HepG2 (cell line): Measurements from ENCODE around the gene PLCL1. TPM values are rescaled to one million over a fixed set of nuclear protein-coding genes. Genes with fewer than 3 reads are reported as not detected.

Source experiments
- ATAC-seq: fragments of 200-7000 bp; cut with Tn5 transposase; 3 replicates; pipeline ENCODE4 v1.9.1; 2020; ENCODE audit warnings: mild to moderate bottlenecking, moderate library complexity
- BruUV-seq: library from RNA; stranded (reverse); fragments of 400-500 nt; replicated peaks from 2 replicates; lab custom pipeline; 2021; lab: Mats Ljungman, UMichigan
- CTCF ChIA-PET: fragments of 300-600 bp; formaldehyde crosslinking; extraction: SDS; loops from one replicate; lab custom pipeline; 2021; ENCODE audit warnings: low total read pairs, inconsistent platforms, low intra/inter-chr PET ratio; lab: Yijun Ruan, JAX
- POLR2A ChIA-PET: fragments of 350-600 bp; sonication (Branson Sonifier 250); formaldehyde crosslinking; loops from one replicate; lab custom pipeline; 2020; ENCODE audit warnings: antibody characterized with exemption, inconsistent platforms; lab: Yijun Ruan, JAX
- DNase-seq: peaks from one replicate; pipeline ENCODE4 v3.0.0-alpha.2; 2015; ENCODE audit warnings: low spot score
- FAIRE-seq: peaks from 3 replicates; lab custom pipeline; 2011; peaks lifted over from hg19 to GRCh38; lab: Jason Lieb, UNC
- H2AFZ ChIP-seq: one replicate; pipeline ENCODE4 v1.6.1; 2011; ENCODE audit warnings: low read length, inconsistent platforms
- H3K27ac ChIP-seq: fragments of 300-600 bp; 3 replicates; pipeline ENCODE4 v1.8.0; 2011; ENCODE audit warnings: mixed run types, mild to moderate bottlenecking, mixed read lengths, low read length, inconsistent platforms; ENCODE audit not compliant: insufficient read depth; ENCODE audit errors: extremely low read length
- H3K27me3 ChIP-seq, 2 experiments: fragments of 200-600 bp in 1 of 2; 2 replicates in 1 of 2; 3 replicates in 1 of 2; pipeline versions ENCODE4 v1.6.0 to v1.8.0; 2011; ENCODE audit warnings: low read length in 2 of 2, mild to moderate bottlenecking in 2 of 2, moderate library complexity in 2 of 2, inconsistent platforms in 1 of 2; ENCODE audit not compliant: insufficient read depth in 2 of 2, control insufficient read depth in 1 of 2
- H3K36me3 ChIP-seq, 2 experiments: fragments of 200-600 bp in 1 of 2; replicated peaks in 1 of 2; 2 replicates in 1 of 2; 3 replicates in 1 of 2; pipeline versions ENCODE4 v1.5.1 to v1.8.0; 2011; ENCODE audit warnings: low read length in 2 of 2, inconsistent platforms in 1 of 2; ENCODE audit not compliant: insufficient read depth in 2 of 2, control insufficient read depth in 1 of 2
- H3K4me1 ChIP-seq: 2 replicates; pipeline ENCODE4 v1.5.1; 2012; ENCODE audit warnings: low read length, inconsistent platforms; ENCODE audit not compliant: insufficient read depth
- H3K4me2 ChIP-seq: 2 replicates; pipeline ENCODE4 v1.6.0; 2011; ENCODE audit warnings: low read depth, low read length, inconsistent platforms
- H3K4me3 ChIP-seq, 3 experiments: fragments of 200-600 bp in 1 of 3; sonication (generic), shearing (Covaris generic) in 1 of 3; replicated peaks in 1 of 3; 2 replicates each; pipeline ENCODE4 v1.5.1; 2011 to 2016; ENCODE audit warnings: low read length in 3 of 3, inconsistent platforms in 2 of 3, low read depth in 2 of 3, mild to moderate bottlenecking in 2 of 3, control low read depth in 1 of 3, mixed read lengths in 1 of 3; ENCODE audit not compliant: insufficient read depth in 1 of 3
- H3K79me2 ChIP-seq: one replicate; pipeline ENCODE4 v1.6.1; 2011; ENCODE audit warnings: low read length, inconsistent platforms; ENCODE audit not compliant: insufficient read depth
- H3K9ac ChIP-seq: 2 replicates; pipeline ENCODE4 v1.6.0; 2011; ENCODE audit warnings: mild to moderate bottlenecking, low read depth, low read length, inconsistent platforms; ENCODE audit not compliant: insufficient read depth
- H3K9me3 ChIP-seq: 2 replicates; pipeline ENCODE4 v1.5.1; 2012; ENCODE audit warnings: mild to moderate bottlenecking, low read length
- H4K20me1 ChIP-seq: 2 replicates; pipeline ENCODE4 v1.6.0; 2011; ENCODE audit warnings: inconsistent platforms, mild to moderate bottlenecking, low read length, moderate library complexity; ENCODE audit not compliant: insufficient read depth
- JDP2 ChIP-seq: sonication (generic); formaldehyde crosslinking; IDR thresholded peaks from 2 replicates; pipeline ENCODE4 v1.8.1; 2022; ENCODE audit warnings: missing genetic modification reagents, borderline replicate concordance
- MXD4 ChIP-seq: IDR thresholded peaks from 2 replicates; pipeline ENCODE4 v1.6.1; 2016; ENCODE audit warnings: mild to moderate bottlenecking, missing biosample characterization, missing genetic modification reagents
- NFIC ChIP-seq: IDR thresholded peaks from 2 replicates; pipeline ENCODE4 v1.6.1; 2012; ENCODE audit warnings: mild to moderate bottlenecking, low read length, inconsistent platforms
- RCOR2 ChIP-seq: IDR thresholded peaks from 2 replicates; pipeline ENCODE4 v1.6.1; 2016; ENCODE audit warnings: missing biosample characterization, missing genetic modification reagents
- SOX13 ChIP-seq, 3 experiments: fragments of 450-650 bp in 1 of 3; sonication (generic) in 1 of 3; formaldehyde crosslinking in 1 of 3; IDR thresholded peaks in 2 of 3; conservative IDR thresholded peaks in 1 of 3; 2 replicates each; pipeline versions ENCODE4 v1.5.0 to v1.6.1; 2016 to 2020; ENCODE audit warnings: antibody characterized with exemption in 1 of 3, mild to moderate bottlenecking in 1 of 3, missing compliant biosample characterization in 1 of 3, missing genetic modification reagents in 1 of 3, moderate library complexity in 1 of 3
- SRSF1 ChIP-seq: fragments of 200-400 bp; formaldehyde crosslinking; optimal IDR thresholded peaks from 2 replicates; pipeline ENCODE3; 2017; ENCODE audit warnings: mild to moderate bottlenecking, low read depth, low read length, moderate library complexity
- TEAD2 ChIP-seq: sonication (generic); formaldehyde crosslinking; IDR thresholded peaks from 2 replicates; pipeline ENCODE4 v1.9.0; 2021; ENCODE audit warnings: missing genetic modification reagents
- TRIM24 ChIP-seq: sonication (generic); formaldehyde crosslinking; IDR thresholded peaks from 2 replicates; pipeline ENCODE4 v1.8.0; 2022; ENCODE audit warnings: mild to moderate bottlenecking, missing genetic modification reagents
- ZNF281 ChIP-seq: sonication (generic); formaldehyde crosslinking; IDR thresholded peaks from 2 replicates; pipeline ENCODE4 v1.4.0; 2020; ENCODE audit warnings: missing genetic modification reagents, borderline replicate concordance
- ZNF569 ChIP-seq: sonication (generic); formaldehyde crosslinking; IDR thresholded peaks from 2 replicates; pipeline ENCODE4 v1.5.0; 2020; ENCODE audit warnings: mild to moderate bottlenecking, missing genetic modification reagents, moderate library complexity, borderline replicate concordance
- in situ Hi-C: cut with HindIII; loops from 2 replicates; pipeline ENCODE4 v1.10.0; 2017; ENCODE audit warnings: low pct_unique_long_range_greater_than_20kb; ENCODE audit not compliant: extremely low pct_ligation_motif_present
- intact Hi-C: fragments of 100-400 bp; cut with micrococcal nuclease; formaldehyde crosslinking; loops from one replicate; pipeline ENCODE4 v1.10.0; 2022; ENCODE audit not compliant: unreplicated experiment
- polyA plus RNA-seq, 8 experiments: library from polyadenylated mRNA; depleted of rRNA in 3 of 8; stranded (reverse) in 7 of 8; unstranded in 1 of 8; fragments of >200 nt; fragmentation: Illumina TruSeq in 4 of 8; extraction: Trizol in 4 of 8; gene quantifications; 2 replicates each; pipeline versions ENCODE4 v1.2.1 to v1.2.3, GENCODE V29; 2011 to 2016; ENCODE audit warnings: low read depth in 4 of 8, missing spikeins in 1 of 8, mixed read lengths in 1 of 8; ENCODE audit not compliant: insufficient read depth in 1 of 8
- total RNA-seq, 5 experiments: library from RNA; depleted of rRNA; stranded (reverse); fragments of >200 nt; fragmentation: Illumina TruSeq; extraction: Trizol; gene quantifications; 2 replicates each; pipeline ENCODE4 v1.2.3, GENCODE V29; 2016; ENCODE audit warnings: low read depth in 1 of 5
- TF ChIP-seq, protein P1 (sequence below): sonication (generic); formaldehyde crosslinking; IDR thresholded peaks from 2 replicates; pipeline ENCODE4 v1.4.0; 2020; ENCODE audit warnings: missing genetic modification reagents, borderline replicate concordance

PLCL1 gene
- total and polyA plus RNA-seq, 2 of the 13 experiments (the other 11 are each of a cell fraction or from before 2014, with no cell fraction given): not detected

DNA sequence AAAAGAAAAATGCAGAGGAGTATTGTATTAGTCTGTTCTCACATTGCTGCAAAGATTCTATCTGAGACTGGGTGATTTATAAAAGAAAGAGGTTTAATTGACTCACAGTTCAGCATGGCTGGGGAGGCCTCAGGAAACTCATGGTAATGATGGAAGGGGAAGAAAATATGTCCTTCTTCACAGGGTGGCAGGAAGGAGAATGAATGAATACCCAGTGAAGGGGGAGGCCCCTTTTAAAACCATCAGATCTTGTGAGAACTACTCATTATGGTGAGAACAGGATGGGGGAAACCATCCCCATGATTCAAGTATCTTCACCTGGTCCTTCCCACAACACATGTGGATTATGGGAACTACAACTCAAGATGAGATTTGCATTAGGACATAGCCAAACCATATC is 9.1 kb upstream of the PLCL1 start:
- Histone ChIP-seq H3K36me3 (no peaks in the 10 kb centered on the region), H3K4me2 (no peak overlapping the region), H3K27me3 (peaks cover 0 to 8% of the 10 kb centered on the region in 2 experiments; a peak in 2 of 5 replicates), H3K9ac (no peak overlapping the region), H3K4me1 (no peaks in the 10 kb centered on the region), H4K20me1 (no peaks in the 10 kb centered on the region), H3K4me3 (no peak overlapping the region), H2AFZ (no peak overlapping the region), H3K27ac (no peak overlapping the region), H3K9me3 (no peaks in the 10 kb centered on the region), H3K79me2 (no peaks in the 10 kb centered on the region)
- intact Hi-C loops: no loop called here
- no peak for FAIRE-seq
- CTCF ChIA-PET: no interaction called here
- no peak for DNase-seq
- no TSS peak for BruUV-seq
- POLR2A ChIA-PET: no interaction called here
- TF ChIP-seq TRIM24 (CRISPR knock-in tag) (no peak), JDP2 (CRISPR knock-in tag) (no peak), RCOR2 (no peak), ZNF281 (CRISPR knock-in tag) (no peak), ZNF569 (CRISPR knock-in tag) (no peak), SOX13 (IDR thresholded peaks at IDR 0.05) (no peak), SOX13 (CRISPR knock-in tag; conservative IDR thresholded peaks at IDR 0.05 in 1 of 2, IDR thresholded peaks at IDR 0.05 in 1 of 2) (no peak), TEAD2 (CRISPR knock-in tag) (no peak), MXD4 (no peak), SRSF1 (no peak), NFIC (no peak)
- TF ChIP-seq, protein P1, sequence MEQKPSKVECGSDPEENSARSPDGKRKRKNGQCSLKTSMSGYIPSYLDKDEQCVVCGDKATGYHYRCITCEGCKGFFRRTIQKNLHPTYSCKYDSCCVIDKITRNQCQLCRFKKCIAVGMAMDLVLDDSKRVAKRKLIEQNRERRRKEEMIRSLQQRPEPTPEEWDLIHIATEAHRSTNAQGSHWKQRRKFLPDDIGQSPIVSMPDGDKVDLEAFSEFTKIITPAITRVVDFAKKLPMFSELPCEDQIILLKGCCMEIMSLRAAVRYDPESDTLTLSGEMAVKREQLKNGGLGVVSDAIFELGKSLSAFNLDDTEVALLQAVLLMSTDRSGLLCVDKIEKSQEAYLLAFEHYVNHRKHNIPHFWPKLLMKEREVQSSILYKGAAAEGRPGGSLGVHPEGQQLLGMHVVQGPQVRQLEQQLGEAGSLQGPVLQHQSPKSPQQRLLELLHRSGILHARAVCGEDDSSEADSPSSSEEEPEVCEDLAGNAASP (CRISPR knock-in tag): no peak
- in situ Hi-C loops: no loop called here
- no peak for ATAC-seq
